DND-41 (cell line): Measurements from ENCODE around the gene SMARCD3.

Experiments
- ATAC-seq: fragments of 200-7000 bp; cut with Tn5 transposase; 3 replicates; pipeline ENCODE4 v1.9.1; 2021; ENCODE audit warnings: low read depth; ENCODE audit not compliant: insufficient read depth
- DNase-seq: peaks from one replicate; pipeline ENCODE4 v3.0.0-alpha.2; 2020
- H2AFZ ChIP-seq: 2 replicates; pipeline ENCODE4 v1.6.0; 2012; ENCODE audit warnings: low read depth, low read length
- H3K27ac ChIP-seq: 2 replicates; pipeline ENCODE4 v1.5.1; 2012; ENCODE audit warnings: low read length, inconsistent platforms
- H3K27me3 ChIP-seq: fragments of 200-600 bp; sonication (generic); 2 replicates; pipeline ENCODE4 v1.6.0; 2012; ENCODE audit warnings: low read length, mild to moderate bottlenecking, inconsistent platforms; ENCODE audit not compliant: insufficient read depth, poor library complexity
- H3K36me3 ChIP-seq: 2 replicates; pipeline ENCODE4 v1.5.1; 2012; ENCODE audit warnings: low read length, inconsistent platforms; ENCODE audit not compliant: insufficient read depth
- H3K4me1 ChIP-seq: 2 replicates; pipeline ENCODE4 v1.5.1; 2012; ENCODE audit warnings: mild to moderate bottlenecking, low read length; ENCODE audit not compliant: insufficient read depth
- H3K4me2 ChIP-seq: 2 replicates; pipeline ENCODE4 v1.6.0; 2012; ENCODE audit warnings: mild to moderate bottlenecking, moderate library complexity, low read length, inconsistent platforms; ENCODE audit not compliant: insufficient read depth
- H3K4me3 ChIP-seq, 2 experiments: fragments of 200-600 bp in 1 of 2; shearing (Covaris generic) in 1 of 2; 2 replicates each; pipeline ENCODE4 v1.5.1; 2012 to 2016; ENCODE audit warnings: inconsistent platforms in 2 of 2, low read length in 2 of 2, mild to moderate bottlenecking in 2 of 2, low read depth in 1 of 2, moderate library complexity in 1 of 2
- H3K79me2 ChIP-seq: 2 replicates; pipeline ENCODE4 v1.6.0; 2012; ENCODE audit warnings: low read length, inconsistent platforms; ENCODE audit not compliant: insufficient read depth
- H3K9ac ChIP-seq: 2 replicates; pipeline ENCODE4 v1.6.0; 2012; ENCODE audit warnings: low read depth, mild to moderate bottlenecking, inconsistent platforms, low read length, moderate library complexity
- H3K9me3 ChIP-seq: 2 replicates; pipeline ENCODE4 v1.5.1; 2012; ENCODE audit warnings: low read length, moderate library complexity, mild to moderate bottlenecking, inconsistent platforms; ENCODE audit not compliant: insufficient read depth, severe bottlenecking
- H4K20me1 ChIP-seq: 2 replicates; pipeline ENCODE4 v1.6.0; 2012; ENCODE audit warnings: low read length; ENCODE audit not compliant: insufficient read depth
- CTCF ChIP-seq: IDR thresholded peaks from 2 replicates; pipeline ENCODE4 v1.5.1; 2012; ENCODE audit warnings: borderline replicate concordance, low read length, moderate library complexity, mild to moderate bottlenecking; ENCODE audit not compliant: poor library complexity, severe bottlenecking; ENCODE audit errors: extremely low read depth
- EZH2 ChIP-seq: IDR thresholded peaks from 3 replicates; pipeline ENCODE4 v1.6.1; 2012; ENCODE audit warnings: borderline replicate concordance, low read depth, mild to moderate bottlenecking, moderate library complexity, low read length, inconsistent platforms; ENCODE audit not compliant: severe bottlenecking

Gene SMARCD3

GRCh38 chr7:151272877-151273276 is 24.4 kb upstream of the SMARCD3 start:
- TF ChIP-seq EZH2 (no peak), CTCF (no peak)
- H3K36me3 ChIP-seq = no peaks in the 10 kb centered on the region
- H3K9me3 ChIP-seq = no peaks in the 10 kb centered on the region
- no peak overlapping the region for H3K4me2 ChIP-seq
- no peak overlapping the region for H3K9ac ChIP-seq
- no peak overlapping the region for H3K27ac ChIP-seq
- H4K20me1 ChIP-seq = 0 out of 2 replicates have a peak, but pooled peaks cover 3% of the 10 kb centered on the region
- H2AFZ ChIP-seq = no peak overlapping the region
- ATAC-seq (no peak), DNase-seq (no peak)
- H3K4me3 ChIP-seq = no peak overlapping the region
- peaks cover 16% of the 10 kb centered on the region for H3K27me3 ChIP-seq
- H3K4me1 ChIP-seq = peaks cover 28% of the 10 kb centered on the region
- no peaks in the 10 kb centered on the region for H3K79me2 ChIP-seq

- TF ChIP-seq CTCF (no peak), EZH2 (no peak)
- no peak overlapping the region for H3K4me2 ChIP-seq
These were observed 23.9 kb upstream of the SMARCD3 start for GRCh38 chr7:151272405-151272804.

GRCh38 chr7:151271699-151272355 is 23.3 kb upstream of the SMARCD3 start:
- H3K9me3 ChIP-seq = no peaks in the 10 kb centered on the region
- H2AFZ ChIP-seq = peak overlapping the region; percentile 80
- DNase-seq = peak; percentile 52
- H3K4me3 ChIP-seq = no peak overlapping the region
- peaks cover 7% of the 10 kb centered on the region for H3K27me3 ChIP-seq
- H3K9ac ChIP-seq = no peak overlapping the region
- peak overlapping the region; percentile 43 for H3K27ac ChIP-seq
- peak overlapping the region; percentile 14; the same call in 1 of the 2 replicates for H3K4me2 ChIP-seq
- H4K20me1 ChIP-seq = no peaks in the 10 kb centered on the region
- peak; percentile 71 for ATAC-seq
- no peaks in the 10 kb centered on the region for H3K79me2 ChIP-seq
- H3K36me3 ChIP-seq = no peaks in the 10 kb centered on the region
- no peak for TF ChIP-seq EZH2
- no peak for TF ChIP-seq CTCF
- peaks cover 23% of the 10 kb centered on the region for H3K4me1 ChIP-seq

More at GRCh38 chr7:151272405-151272804, 23.9 kb upstream of the SMARCD3 start:
- no peaks in the 10 kb centered on the region for H3K36me3 ChIP-seq
- no peak overlapping the region for H3K9ac ChIP-seq
- ATAC-seq = no peak
- H3K9me3 ChIP-seq = no peaks in the 10 kb centered on the region
- no peak overlapping the region for H3K4me3 ChIP-seq
- H4K20me1 ChIP-seq = no peaks in the 10 kb centered on the region
- H3K27me3 ChIP-seq = peaks cover 11% of the 10 kb centered on the region
- peaks cover 28% of the 10 kb centered on the region for H3K4me1 ChIP-seq
- peak overlapping the region; percentile 27; the same call in 1 of the 2 replicates for H3K27ac ChIP-seq
- peak overlapping the region; percentile 80 for H2AFZ ChIP-seq
- no peaks in the 10 kb centered on the region for H3K79me2 ChIP-seq
- DNase-seq = no peak
